Skeletal muscle satellite cell (primary cell): ENCODE data around the gene WDR48.

Source experiments
- H3K27me3 ChIP-seq: 2 replicates; pipeline ENCODE4 v1.7.0; 2013; ENCODE audit warnings: low read length; ENCODE audit not compliant: control insufficient read depth, insufficient read depth
- H3K36me3 ChIP-seq: 2 replicates; pipeline ENCODE4 v1.7.0; 2013; ENCODE audit warnings: mild to moderate bottlenecking, control low read depth, low read length; ENCODE audit not compliant: insufficient read depth
- H3K4me1 ChIP-seq: 2 replicates; pipeline ENCODE4 v1.7.0; 2013; ENCODE audit warnings: low read length; ENCODE audit not compliant: control insufficient read depth, insufficient read depth
- H3K4me2 ChIP-seq: 2 replicates; pipeline ENCODE4 v1.7.0; 2013; ENCODE audit warnings: mild to moderate bottlenecking, low read length
- H3K4me3 ChIP-seq: 2 replicates; pipeline ENCODE4 v1.7.0; 2013; ENCODE audit warnings: low read length
- H3K9ac ChIP-seq: 2 replicates; pipeline ENCODE4 v1.7.0; 2013; ENCODE audit warnings: mild to moderate bottlenecking, low read depth, low read length, moderate library complexity
- H3K9me3 ChIP-seq: replicated peaks from 2 replicates; pipeline ENCODE4 v1.7.0; 2013; ENCODE audit warnings: mild to moderate bottlenecking, control low read depth, low read length

WDR48 gene

DNA sequence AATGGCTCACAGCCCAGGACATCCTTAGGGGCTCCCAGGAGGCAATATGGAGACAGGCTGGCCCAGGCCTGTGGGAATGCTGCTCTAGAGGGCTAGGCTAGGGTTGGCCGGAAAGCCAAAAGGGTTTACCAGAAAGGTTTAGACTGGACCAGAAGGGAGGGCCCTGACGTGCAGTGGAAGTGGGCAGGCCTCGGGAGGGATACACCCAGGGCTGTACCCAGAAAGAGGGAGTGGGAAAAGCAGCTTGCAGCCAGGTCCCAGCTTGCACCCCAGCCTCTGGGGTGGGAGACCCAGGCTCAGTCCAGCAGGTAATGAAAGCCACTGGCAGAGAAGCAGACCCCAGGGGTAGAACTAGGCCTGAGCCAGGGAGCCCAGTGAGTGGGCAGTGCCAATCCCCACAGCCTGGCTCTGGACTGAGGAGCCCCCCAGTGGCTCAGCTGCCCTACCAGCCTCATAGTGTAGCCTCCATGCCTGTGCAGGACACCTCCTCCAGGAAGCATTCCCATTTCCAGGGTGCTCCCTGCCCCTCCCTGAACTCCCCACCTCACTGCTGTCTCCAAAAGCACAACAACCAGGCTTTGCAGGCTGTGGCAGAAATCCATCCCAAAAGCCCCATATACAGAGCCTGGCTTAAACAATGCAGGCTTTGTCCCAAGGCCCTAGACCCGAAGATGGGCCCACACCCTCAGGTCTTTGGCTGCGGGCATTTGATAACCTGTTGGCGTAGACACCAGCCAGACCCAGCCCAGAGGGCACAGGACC is 52.2 kb downstream of the WDR48 start:
- Histone ChIP-seq H3K9me3 (no peaks in the 10 kb centered on the region), H3K4me3 (no peak overlapping the region), H3K27me3 (no peaks in the 10 kb centered on the region), H3K4me1 (peaks cover 21% of the 10 kb centered on the region), H3K9ac (no peak overlapping the region), H3K4me2 (no peak overlapping the region), H3K36me3 (peaks cover 19% of the 10 kb centered on the region)

DNA sequence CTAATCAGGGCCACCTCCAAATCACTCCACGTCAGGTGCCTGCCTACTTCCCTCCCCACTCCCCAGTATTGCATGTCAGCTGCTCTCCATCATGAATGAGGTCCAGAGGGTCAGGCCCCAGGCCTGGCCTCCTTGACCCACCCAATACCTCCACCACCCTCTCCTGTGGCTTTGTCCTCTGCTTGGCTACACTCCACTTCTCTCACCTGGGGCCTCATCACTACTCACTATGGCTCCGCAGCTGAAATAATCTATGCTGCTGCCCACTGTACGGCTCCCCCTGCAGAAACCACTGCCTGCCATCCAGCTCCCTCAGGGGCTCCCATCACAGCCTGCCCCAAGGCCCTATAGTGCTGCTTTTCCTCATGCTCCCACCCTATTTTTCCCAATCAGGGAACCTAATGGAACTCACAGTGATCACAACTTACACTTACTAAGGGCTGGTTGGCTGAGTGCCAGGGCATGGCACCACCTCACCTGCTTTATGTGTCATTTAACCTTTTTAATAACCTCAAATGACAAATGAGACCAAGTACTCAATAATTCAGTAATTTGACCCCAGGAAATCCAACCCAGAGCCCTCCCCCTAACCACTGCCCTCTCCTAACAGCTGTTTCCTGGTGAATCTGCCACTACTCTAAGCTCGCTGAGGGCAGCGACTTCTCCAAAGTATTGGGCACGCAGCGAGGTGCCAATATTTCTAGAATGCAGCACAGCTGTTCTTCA is 53.3 kb downstream of the WDR48 start:
- H3K4me2 ChIP-seq: peak overlapping the region; percentile 98
- H3K9ac ChIP-seq: no peak overlapping the region
- H3K27me3 ChIP-seq: no peaks in the 10 kb centered on the region
- H3K36me3 ChIP-seq: peaks cover 8% of the 10 kb centered on the region
- H3K4me1 ChIP-seq: peaks cover 21% of the 10 kb centered on the region
- H3K9me3 ChIP-seq: no peaks in the 10 kb centered on the region
- H3K4me3 ChIP-seq: no peak overlapping the region

DNA sequence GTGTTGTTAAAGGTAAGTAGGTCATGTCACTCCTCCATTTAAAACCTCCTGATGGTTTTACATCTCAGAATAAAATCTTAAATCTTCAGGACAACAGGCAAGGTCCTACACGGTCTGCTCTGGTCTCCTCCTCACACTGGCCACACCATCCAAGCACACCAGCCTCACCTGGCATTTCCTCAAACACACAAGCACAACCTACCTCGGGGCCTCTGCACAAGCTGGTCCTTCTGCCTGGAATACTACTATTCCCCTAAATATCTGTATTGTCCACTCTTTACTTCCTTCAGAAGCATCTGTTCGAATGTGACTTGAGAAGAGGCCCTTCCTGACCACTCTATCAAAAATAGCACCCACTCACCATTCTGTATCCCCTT is 53.9 kb downstream of the WDR48 start:
- H3K4me1 ChIP-seq: peaks cover 21% of the 10 kb centered on the region
- peak overlapping the region; percentile 98 for H3K4me2 ChIP-seq
- no peaks in the 10 kb centered on the region for H3K27me3 ChIP-seq
- H3K36me3 ChIP-seq: peaks cover 2% of the 10 kb centered on the region
- no peaks in the 10 kb centered on the region for H3K9me3 ChIP-seq
- H3K9ac ChIP-seq: peak overlapping the region; percentile 21
- H3K4me3 ChIP-seq: peak overlapping the region; percentile 100

DNA sequence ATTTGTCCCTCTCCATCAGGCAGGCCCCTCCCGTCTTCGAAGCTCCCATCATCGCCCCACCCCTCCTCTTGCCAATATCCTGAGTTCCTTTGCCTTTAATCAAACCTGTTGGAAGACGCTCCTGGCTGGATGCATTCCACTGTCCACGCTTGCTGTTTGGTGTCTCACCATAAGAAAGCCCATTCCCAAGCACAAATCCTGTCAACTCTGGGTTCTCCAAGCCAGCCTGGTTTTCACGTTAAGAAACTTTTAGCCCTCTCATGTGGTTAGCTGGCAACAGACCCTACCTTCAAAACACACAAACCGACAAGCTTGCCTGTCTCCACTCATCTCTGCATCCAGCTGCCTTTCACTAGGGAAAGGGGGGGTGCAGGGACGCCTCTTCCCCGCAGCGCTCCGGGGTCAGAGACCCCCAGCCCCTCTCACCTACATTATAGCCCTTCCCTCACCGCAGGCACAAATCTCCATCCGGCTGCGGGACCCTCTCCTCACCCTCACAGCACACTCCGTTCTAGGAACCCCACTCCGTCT is 54.5 kb downstream of the WDR48 start:
- H3K4me3 ChIP-seq: peak overlapping the region; percentile 100
- H3K4me2 ChIP-seq: peak overlapping the region; percentile 98
- H3K36me3 ChIP-seq: no peaks in the 10 kb centered on the region
- no peaks in the 10 kb centered on the region for H3K27me3 ChIP-seq
- peak overlapping the region; percentile 98 for H3K9ac ChIP-seq
- no peaks in the 10 kb centered on the region for H3K9me3 ChIP-seq
- H3K4me1 ChIP-seq: peaks cover 21% of the 10 kb centered on the region

- peak overlapping the region; percentile 100 for H3K4me3 ChIP-seq
- H3K36me3 ChIP-seq: no peaks in the 10 kb centered on the region
- no peaks in the 10 kb centered on the region for H3K9me3 ChIP-seq
- peaks cover 21% of the 10 kb centered on the region for H3K4me1 ChIP-seq
- H3K4me2 ChIP-seq: peak overlapping the region; percentile 98
- H3K27me3 ChIP-seq: no peaks in the 10 kb centered on the region
- H3K9ac ChIP-seq: peak overlapping the region; percentile 98
Measured at GRCh38 chr3:39106851-39107387, 55.1 kb downstream of the WDR48 start.

GRCh38 chr3:39107388-39108199 is 55.8 kb downstream of the WDR48 start, which contains the start of the genes GORASP1 and TTC21A:
GORASP1 (minus strand) TSS chr3:39107627; CDS start chr3:39107541, 86 bp downstream.
TTC21A (plus strand) TSS chr3:39107680; CDS start chr3:39107838, 158 bp downstream.
- peaks cover 21% of the 10 kb centered on the region for H3K4me1 ChIP-seq
- no peaks in the 10 kb centered on the region for H3K36me3 ChIP-seq
- H3K9ac ChIP-seq: peak within 1 kb of the TSS; percentile 98
- H3K4me2 ChIP-seq: peak within 1 kb of the TSS; percentile 98
- peak within 1 kb of the TSS; percentile 100 for H3K4me3 ChIP-seq
- H3K27me3 ChIP-seq: no peaks in the 10 kb centered on the region
- no peaks in the 10 kb centered on the region for H3K9me3 ChIP-seq

DNA sequence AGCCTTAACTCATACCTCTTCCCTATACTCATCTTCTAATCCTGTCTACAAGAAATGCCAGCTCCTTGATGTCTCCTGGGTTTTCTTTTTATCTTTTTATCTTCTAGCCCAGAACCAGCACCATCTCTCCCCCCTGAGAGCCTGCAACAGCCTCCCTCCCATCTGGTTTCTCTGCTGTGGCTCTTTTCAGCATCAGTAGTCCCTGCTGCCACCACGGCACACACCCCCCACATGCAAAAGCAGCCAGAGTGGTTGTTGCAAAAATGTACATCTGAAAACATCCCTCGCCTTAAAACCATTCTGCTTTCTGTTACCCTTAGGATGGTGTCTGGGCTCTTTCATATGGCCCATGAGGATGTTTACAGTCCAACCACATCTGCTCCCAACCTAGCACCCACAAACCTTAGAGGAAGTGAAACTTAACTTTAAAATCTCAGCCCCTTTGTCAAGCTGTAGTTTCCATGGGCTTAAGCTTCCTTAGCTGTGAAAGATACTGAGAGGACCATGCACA is 56.4 kb downstream of the WDR48 start:
- H3K4me1 ChIP-seq: peaks cover 21% of the 10 kb centered on the region
- H3K4me3 ChIP-seq: peak overlapping the region; percentile 100
- peak overlapping the region; percentile 98 for H3K9ac ChIP-seq
- H3K4me2 ChIP-seq: peak overlapping the region; percentile 98
- H3K27me3 ChIP-seq: no peaks in the 10 kb centered on the region
- H3K36me3 ChIP-seq: no peaks in the 10 kb centered on the region
- no peaks in the 10 kb centered on the region for H3K9me3 ChIP-seq

- Histone ChIP-seq H3K4me3 (no peak overlapping the region), H3K9ac (no peak overlapping the region), H3K9me3 (no peaks in the 10 kb centered on the region), H3K4me2 (no peak overlapping the region), H3K4me1 (peaks cover 21% of the 10 kb centered on the region), H3K36me3 (no peaks in the 10 kb centered on the region), H3K27me3 (no peaks in the 10 kb centered on the region)
Measured at GRCh38 chr3:39109086-39109485, 57.3 kb downstream of the WDR48 start.

- Histone ChIP-seq H3K9ac (no peak overlapping the region), H3K27me3 (no peaks in the 10 kb centered on the region), H3K4me3 (no peak overlapping the region), H3K4me1 (peaks cover 19% of the 10 kb centered on the region), H3K4me2 (no peak overlapping the region), H3K36me3 (no peaks in the 10 kb centered on the region), H3K9me3 (no peaks in the 10 kb centered on the region)
Measured at GRCh38 chr3:39110041-39110639, 58.3 kb downstream of the WDR48 start.

- H3K4me3 ChIP-seq: no peak overlapping the region
- H3K36me3 ChIP-seq: no peaks in the 10 kb centered on the region
- H3K4me1 ChIP-seq: peaks cover 6% of the 10 kb centered on the region
- no peaks in the 10 kb centered on the region for H3K27me3 ChIP-seq
- H3K9me3 ChIP-seq: no peaks in the 10 kb centered on the region
- no peak overlapping the region for H3K9ac ChIP-seq
- H3K4me2 ChIP-seq: no peak overlapping the region
Measured at GRCh38 chr3:39112113-39112512, 60.3 kb downstream of the WDR48 start.
